ENCODE results near the gene ITGA7. TPM values are rescaled to one million over a fixed set of nuclear protein-coding genes. Genes with fewer than 3 reads are reported as not detected.

Gene ITGA7
- total RNA-seq, 1 donor from 2014 or later = 33.2 TPM

- no peaks in the 10 kb centered on the region for H3K9me3 Mint-ChIP-seq
- H3K27me3 Mint-ChIP-seq (ENCODE audit: low read depth) = peaks cover 33% of the 10 kb centered on the region
- no peak for TF ChIP-seq CTCF (IDR thresholded peaks at IDR 0.05; ENCODE audit: unreplicated experiment)
- peak overlapping the region; percentile 93 for H3K4me3 Mint-ChIP-seq
- H3K4me1 Mint-ChIP-seq = peaks cover 34% of the 10 kb centered on the region
- no peak for DNase-seq (ENCODE audit: low spot score in 2 of 2, unreplicated experiment in 2 of 2)
- H3K27ac Mint-ChIP-seq = peak overlapping the region; percentile 98
- H3K36me3 Mint-ChIP-seq = no peaks in the 10 kb centered on the region
These were observed 7.6 kb upstream of the ITGA7 start for GRCh38 chr12:55715169-55715764.

- Mint-ChIP-seq H3K9me3 (no peaks in the 10 kb centered on the region), H3K27ac (no peak overlapping the region), H3K4me1 (peaks cover 35% of the 10 kb centered on the region), H3K27me3 (ENCODE audit: low read depth) (peaks cover 49% of the 10 kb centered on the region), H3K36me3 (no peaks in the 10 kb centered on the region), H3K4me3 (no peak overlapping the region)
- no peak for DNase-seq (ENCODE audit: low spot score in 2 of 2, unreplicated experiment in 2 of 2)
- TF ChIP-seq CTCF (IDR thresholded peaks at IDR 0.05; ENCODE audit: unreplicated experiment) = no peak
These were observed 6.0 kb upstream of the ITGA7 start for GRCh38 chr12:55713721-55714120.

GRCh38 chr12:55712700-55713415 lies 5.2 kb upstream of the ITGA7 start:
- no peaks in the 10 kb centered on the region for H3K9me3 Mint-ChIP-seq
- no peak overlapping the region for H3K4me3 Mint-ChIP-seq
- peaks cover 57% of the 10 kb centered on the region for H3K27me3 Mint-ChIP-seq (ENCODE audit: low read depth)
- DNase-seq (ENCODE audit: low spot score in 2 of 2, unreplicated experiment in 2 of 2) = no peak
- no peaks in the 10 kb centered on the region for H3K36me3 Mint-ChIP-seq
- no peak overlapping the region for H3K27ac Mint-ChIP-seq
- no peak for TF ChIP-seq CTCF (IDR thresholded peaks at IDR 0.05; ENCODE audit: unreplicated experiment)
- peaks cover 33% of the 10 kb centered on the region for H3K4me1 Mint-ChIP-seq

- no peaks in the 10 kb centered on the region for H3K9me3 Mint-ChIP-seq
- H3K4me3 Mint-ChIP-seq = no peak overlapping the region
- no peak for DNase-seq (ENCODE audit: low spot score in 2 of 2, unreplicated experiment in 2 of 2)
- no peaks in the 10 kb centered on the region for H3K36me3 Mint-ChIP-seq
- no peak overlapping the region for H3K27ac Mint-ChIP-seq
- TF ChIP-seq CTCF (IDR thresholded peaks at IDR 0.05; ENCODE audit: unreplicated experiment) = no peak
- H3K27me3 Mint-ChIP-seq (ENCODE audit: low read depth) = peaks cover 62% of the 10 kb centered on the region
- H3K4me1 Mint-ChIP-seq = peaks cover 29% of the 10 kb centered on the region
These were observed 4.3 kb upstream of the ITGA7 start for GRCh38 chr12:55711786-55712553.

DNA sequence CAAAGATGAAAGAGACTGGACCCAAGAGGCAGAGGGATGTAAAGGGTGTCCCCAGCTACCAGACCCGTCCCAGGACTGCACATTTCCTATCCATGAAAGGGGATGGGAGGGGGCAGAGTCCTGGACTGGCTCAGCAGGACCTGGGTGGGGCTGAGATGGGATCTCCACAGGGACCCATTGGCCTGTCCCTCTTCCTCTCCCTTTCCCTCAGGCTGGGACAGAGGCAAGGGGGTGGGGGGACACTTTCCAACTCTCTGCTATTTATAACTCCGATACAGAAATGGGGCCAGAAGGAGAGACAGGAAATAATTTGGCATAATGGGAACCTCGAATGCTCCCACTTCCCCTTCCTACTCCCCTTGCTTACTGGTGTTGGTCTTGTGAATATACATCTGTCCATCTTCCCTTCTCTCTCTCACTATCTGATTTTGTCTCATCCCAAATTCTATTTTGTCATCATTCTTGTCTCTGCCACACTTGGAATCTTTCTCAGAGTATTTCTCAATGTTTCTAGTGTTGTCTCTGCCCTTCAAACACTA lies 1.1 kb upstream of the ITGA7 start:
- Mint-ChIP-seq H3K9me3 (no peaks in the 10 kb centered on the region), H3K4me3 (peak overlapping the region; percentile 74), H3K4me1 (peaks cover 17% of the 10 kb centered on the region), H3K27ac (no peak overlapping the region), H3K27me3 (ENCODE audit: low read depth) (peaks cover 84% of the 10 kb centered on the region), H3K36me3 (no peaks in the 10 kb centered on the region)
- TF ChIP-seq CTCF (IDR thresholded peaks at IDR 0.05; ENCODE audit: unreplicated experiment) = no peak
- DNase-seq (ENCODE audit: low spot score in 2 of 2, unreplicated experiment in 2 of 2) = no peak

All from mesothelial cell of epicardium (in vitro differentiated cells).